EH (cell line): ENCODE measurements around the gene PRKCH.

Experiments
- DNase-seq: peaks from one replicate; pipeline ENCODE4 v3.0.0-alpha.2; 2015; ENCODE audit warnings: low read depth

The PRKCH gene

DNA sequence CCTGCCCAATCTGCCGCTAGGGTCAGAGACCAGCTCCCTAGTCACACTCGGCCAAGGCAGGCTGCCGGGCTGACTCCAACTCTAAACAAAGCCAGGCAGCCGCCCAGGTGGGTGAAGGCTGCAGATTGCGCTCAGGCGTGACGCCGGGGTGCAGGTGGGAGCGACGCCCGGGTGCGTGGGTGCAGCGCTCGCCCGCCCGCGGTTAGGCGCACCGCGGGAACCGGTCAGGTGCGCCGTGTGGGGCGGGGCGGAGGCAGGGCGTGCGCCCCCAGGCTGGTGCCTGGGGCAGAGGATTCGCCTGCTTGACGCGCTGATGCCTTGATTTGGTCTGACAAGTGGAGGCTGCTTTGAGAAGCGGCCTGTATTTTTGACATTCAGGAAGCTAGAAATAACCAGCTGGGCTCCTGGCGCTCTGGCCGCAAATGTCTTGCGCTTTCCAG is 247.2 kb downstream of the PRKCH start:
- no peak for DNase-seq

- no peak for DNase-seq
Observed at GRCh38 chr14:61569308-61569707, 247.9 kb downstream of the PRKCH start.

GRCh38 chr14:61569812-61570548 is 248.6 kb downstream of the PRKCH start:
- DNase-seq: peak; percentile 82

DNA sequence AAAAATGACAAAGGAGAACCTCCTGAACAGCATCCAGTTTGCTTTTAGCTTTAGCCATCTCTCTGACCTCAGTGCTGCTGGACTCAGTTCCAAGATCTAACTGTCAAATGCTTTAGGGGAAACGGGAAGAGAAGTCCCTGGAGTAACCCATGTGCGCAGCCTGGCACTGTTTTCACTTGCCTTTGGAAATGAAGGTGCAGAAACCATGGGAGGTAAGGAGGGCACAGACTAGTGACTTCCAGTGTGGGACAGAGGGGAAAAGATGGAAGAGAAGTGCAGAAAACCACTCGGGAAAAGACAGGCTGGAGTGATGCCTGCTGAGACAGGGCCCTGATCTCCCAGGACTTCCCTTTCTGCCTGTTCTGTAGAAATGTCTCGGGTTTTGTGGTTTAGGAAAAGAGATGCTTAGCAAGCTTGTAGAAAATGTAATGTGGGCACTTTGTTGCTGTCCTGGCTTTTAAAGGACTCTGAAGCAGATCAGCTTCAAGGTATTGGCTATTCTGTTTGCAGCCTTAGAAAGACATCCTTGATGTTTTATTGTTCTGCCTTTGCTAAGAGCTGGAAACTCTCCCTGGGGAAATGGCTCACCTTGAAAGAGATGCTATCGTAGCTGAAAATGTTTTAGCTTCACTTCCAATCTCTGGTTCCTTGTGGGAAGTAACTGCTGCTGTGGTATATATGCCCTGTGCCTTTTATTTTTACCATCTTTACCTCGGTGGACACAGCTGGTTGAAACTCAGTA is 249.3 kb downstream of the PRKCH start:
- no peak for DNase-seq

DNA sequence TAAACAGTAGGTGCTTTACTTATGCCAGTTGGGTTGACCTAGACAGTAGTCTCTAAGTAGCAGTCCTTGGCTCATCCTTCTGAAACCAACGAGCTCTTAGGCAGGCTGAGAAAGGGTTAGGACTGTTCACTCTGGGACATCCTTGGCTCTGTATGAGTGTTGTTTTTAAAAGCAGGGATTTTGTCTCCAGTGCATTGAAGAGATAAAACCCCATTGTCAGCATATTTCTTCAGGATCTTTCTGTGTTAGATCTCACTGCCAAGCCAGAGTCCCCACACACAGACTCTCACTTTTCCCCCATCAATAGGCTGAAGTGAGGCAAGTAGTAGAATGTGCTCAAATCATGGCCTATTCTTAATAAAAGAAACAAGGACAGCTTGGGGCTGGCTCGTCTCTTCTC is 250.5 kb downstream of the PRKCH start:
- no peak for DNase-seq

GRCh38 chr14:61573321-61573720 is 251.9 kb downstream of the PRKCH start:
- DNase-seq: no peak

DNA sequence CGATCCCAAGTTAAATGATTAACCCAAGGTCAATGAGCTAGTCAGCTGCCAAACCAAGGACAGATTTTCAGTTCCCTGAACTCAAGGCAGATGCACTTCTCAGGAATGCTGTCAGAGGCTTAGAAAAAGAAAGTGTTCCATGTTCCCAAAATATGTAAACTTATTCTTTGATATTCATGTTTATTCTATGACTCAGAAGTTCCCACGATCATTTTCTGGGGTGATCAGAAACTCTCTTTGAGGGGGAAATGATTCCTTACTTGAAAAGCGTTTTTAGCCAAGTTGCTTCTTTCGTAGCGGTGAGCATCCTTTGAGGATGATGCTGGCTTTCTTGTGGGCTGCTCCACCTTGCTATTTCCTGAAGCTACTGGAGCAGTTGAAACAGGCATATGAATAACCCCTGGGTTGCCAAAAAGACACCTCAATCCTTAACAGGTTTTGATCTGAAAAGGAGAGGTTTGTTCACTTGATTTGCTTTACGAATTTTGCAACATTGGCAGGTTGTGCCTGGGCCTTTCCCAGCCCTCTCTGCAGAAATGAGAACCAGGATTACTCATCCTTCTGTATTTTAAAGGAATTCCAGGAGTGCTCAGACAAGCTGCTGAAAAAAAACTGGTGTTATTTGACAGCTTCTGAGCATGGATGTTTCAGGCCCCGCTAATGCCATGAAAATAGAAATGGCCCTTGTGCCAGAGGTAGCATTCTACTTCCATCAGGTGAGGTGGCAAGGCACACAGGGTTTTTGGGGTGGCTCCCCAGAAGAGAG is 252.6 kb downstream of the PRKCH start:
- DNase-seq: peak; percentile 77

- DNase-seq: no peak
Observed at GRCh38 chr14:61574514-61574807, 253.1 kb downstream of the PRKCH start.

DNA sequence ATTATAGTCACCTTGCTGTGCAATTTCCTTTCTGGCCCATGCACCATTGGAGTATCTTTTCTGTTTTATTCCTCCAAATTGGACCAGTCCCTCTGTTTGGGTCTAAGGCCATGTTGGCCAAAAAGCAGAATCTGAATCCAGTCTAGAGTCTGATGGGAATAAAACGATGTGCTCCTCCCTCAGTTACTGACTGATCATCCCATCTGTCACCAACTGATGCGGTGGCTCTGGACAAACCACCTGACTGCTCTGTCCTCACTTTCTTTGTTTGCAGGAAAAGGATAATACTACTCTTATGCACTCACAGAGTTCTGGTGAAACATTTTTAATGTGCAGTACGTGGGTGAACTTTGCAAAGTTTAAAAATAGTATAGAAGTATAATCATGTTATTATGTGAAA is 253.7 kb downstream of the PRKCH start:
- DNase-seq: no peak

DNA sequence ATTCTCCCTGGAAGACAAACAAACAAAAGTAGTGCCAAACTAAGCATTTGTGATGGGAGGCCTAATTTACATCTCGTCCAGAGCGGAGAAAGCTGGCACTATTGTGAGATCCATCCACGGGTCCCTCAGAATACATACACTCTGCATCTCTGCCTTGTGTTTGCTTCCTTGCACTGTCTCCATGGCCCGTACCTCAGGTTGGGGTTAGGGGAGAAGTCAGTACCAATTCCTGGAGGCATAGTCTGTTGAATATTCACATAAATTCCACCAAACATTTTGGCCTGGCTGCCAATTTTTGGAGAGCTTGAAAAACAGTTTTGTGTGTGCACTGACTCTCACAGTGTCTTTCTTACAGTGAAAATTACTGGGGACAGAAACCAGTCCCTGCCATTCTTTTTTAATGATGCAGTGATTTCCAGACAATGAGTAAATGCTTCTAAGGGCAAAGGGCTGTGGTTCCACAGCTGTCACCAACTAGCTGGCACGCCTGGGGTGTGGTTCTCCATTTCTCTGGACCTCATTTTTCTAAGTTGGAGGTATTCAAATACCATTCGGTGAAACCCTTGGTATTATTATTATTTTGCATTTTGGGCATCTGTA is 254.3 kb downstream of the PRKCH start:
- peak; percentile 65 for DNase-seq

- peak; percentile 80 for DNase-seq
Observed at GRCh38 chr14:61577506-61577931, 256.1 kb downstream of the PRKCH start.

- no peak for DNase-seq
Observed at GRCh38 chr14:61578745-61579144, 257.4 kb downstream of the PRKCH start.

DNA sequence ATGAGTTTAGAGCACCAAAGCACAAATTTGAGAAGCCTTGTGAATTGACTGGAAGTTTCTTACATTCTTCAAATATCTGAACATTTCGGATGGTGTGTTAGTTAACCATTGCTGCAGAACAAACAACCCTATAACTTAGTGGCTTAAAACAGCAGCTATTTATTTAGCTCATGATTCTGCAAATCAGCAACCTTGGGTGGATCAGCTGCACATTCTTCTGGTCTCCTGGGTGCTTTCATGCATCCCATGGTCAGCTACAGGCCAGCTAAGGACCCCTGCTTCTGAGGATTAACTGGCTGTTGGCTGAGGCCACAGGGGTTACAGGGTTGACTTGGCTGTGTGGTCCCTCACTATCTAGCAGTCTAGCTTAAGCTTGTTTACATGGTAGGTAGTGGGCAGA is 260.0 kb downstream of the PRKCH start:
- DNase-seq: no peak

DNA sequence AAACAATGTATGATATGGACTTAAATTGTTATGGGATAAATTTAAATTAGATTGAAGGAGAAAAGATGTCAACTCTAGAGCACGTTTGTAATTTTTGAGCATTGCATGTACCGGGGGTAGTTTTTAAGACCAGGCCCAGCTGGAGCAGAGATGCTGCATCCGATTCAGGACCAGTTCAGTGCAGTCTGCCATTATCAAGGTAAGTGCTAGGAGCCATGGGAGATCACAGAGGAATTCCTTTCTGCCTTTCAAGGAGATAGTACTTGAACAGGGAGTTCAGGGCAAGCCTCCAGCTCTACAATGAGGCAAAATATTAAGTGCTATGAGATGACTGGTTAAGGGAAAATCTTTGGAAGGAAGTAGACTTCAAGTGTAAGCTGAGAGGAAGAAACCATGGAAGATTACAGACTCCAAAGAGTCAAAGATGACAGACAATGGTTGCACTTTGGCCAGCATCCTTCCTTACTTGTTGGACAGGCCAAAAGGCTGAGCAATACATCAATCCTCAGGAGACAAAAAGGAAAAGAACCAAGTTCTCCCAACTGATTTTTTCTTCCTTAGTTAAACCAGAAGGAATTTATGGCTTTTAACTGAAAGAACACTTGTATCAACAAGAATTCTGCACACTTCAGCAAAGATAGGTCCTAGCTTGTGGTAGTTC is 260.7 kb downstream of the PRKCH start:
- DNase-seq: peak; percentile 69

GRCh38 chr14:61582815-61583214 is 261.4 kb downstream of the PRKCH start:
- no peak for DNase-seq

- DNase-seq: peak; percentile 89
Observed at GRCh38 chr14:61584331-61584741, 263.0 kb downstream of the PRKCH start.

DNA sequence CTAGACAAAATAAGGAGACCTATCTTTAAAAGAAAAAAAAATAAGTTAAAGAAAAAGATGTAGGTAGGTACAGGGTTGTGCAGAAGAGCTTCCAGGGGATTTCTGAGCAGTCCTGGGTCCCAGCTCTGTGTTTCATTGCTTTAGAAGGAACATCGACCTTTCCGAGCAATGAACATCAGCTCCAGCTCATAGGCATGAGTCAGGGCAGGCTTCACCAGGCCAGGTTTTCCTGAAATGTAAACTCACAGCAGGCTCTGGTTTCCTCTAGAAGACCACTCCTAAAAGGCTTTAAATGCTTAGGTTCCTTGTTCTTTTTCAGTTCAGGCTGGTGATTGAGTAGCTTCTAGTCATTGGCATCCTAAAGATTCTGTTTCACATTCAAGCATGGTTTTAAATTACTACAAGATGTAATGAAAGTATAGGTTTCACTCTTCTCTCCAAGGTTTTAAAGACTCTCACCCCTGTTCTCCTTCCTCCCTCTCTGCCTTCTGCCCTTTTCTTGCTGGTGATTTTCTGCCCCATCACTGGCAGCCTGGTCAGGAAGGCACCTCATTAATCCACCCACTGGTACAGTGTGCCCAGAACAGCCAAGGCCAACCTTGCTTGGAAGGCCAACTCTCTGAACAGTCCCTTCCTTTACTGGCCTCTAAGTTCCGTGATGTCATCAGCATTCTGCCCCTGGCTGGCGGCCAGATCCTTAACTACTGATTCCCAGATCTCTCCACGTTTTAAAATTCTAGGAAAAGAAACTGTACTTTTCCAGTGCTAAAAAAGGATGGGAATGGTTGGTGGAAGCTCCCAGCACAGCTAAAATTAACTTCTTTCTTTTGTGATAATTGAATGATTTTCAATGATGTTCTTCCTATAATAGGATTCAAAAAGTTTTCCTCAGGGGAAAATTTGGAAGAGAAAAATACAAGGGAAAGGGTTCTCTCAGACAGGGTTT is 264.5 kb downstream of the PRKCH start:
- peak; percentile 82 for DNase-seq

DNA sequence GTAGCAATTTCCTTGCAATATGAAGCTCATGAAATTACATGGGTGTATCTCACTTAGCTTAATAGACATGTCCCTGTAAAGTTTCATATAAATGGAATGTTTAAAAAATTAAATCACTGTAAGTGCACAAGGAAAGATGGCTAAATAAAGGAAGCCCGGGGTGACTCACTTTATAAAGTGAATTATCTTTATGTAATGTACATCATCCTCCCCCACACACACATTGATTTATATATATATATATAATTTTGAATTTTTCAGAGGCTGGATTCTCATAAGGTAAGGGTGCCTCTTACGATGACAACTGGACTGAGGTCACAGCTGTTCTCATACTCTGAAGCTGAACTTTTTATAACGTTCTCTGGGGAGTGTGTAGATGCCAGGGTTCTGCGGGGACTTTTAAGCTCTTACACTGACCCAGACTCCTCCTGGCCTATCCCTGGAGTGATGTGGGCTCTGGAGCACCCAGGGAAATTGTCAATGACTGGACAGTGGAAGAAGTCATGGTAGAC is 265.2 kb downstream of the PRKCH start:
- peak; percentile 87 for DNase-seq

DNA sequence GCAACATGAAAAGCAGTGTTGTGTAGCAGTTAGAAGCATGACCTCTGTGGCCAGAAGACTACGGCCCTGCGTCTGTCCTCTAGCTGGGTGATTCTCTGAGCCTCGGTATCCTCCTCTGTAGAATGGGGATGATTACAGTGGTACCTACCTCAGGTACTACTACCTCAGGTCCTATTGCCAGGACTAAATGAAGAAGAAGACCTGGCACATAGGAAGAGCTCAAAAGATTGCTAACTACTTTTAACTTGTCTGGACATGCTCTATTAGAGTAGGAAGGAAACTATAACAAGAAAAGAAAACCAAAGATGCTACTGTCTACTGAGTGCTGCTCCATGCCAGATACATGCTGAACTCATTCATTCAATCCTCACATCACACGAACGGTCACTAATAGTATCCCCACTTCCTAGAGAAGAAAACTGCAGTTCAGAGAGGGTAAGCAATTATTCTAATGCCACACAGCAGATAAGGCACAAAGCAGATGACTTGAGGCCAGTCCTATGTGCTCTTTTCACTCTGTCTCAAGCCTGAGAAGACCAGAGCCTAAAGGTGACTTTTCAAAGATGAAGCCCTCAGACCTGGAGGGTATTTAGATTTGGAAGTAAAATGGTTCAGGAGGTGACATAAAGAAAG is 265.8 kb downstream of the PRKCH start:
- no peak for DNase-seq

DNA sequence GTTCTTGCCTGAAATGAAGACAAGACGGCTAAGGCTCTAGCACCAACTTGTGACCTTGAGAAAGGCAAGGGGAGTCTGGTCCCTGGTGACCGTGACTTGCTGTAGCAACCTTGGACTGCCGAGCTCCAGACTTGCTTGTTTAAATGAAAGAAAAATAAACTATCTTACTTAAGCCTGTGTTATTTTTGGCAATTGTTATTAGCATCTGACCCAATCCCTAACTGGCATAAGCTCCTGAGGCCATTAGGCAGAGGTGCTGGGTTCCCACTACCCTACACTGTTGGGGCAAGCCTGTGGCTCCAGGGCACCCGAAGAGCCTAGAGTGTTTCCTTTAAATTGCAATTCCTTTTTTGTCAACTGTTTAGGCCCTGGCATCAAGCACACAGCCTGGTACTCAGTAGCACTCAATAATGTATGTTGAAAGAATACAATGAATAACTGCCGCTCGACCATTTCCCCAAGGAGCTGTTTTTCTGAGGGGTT is 267.1 kb downstream of the PRKCH start:
- peak; percentile 89 for DNase-seq
